ENCODE measurements around the gene DOCK3. TPM values are rescaled to one million over a fixed set of nuclear protein-coding genes. Genes with fewer than 3 reads are reported as not detected.

Gene DOCK3
- polyA plus RNA-seq, 2 of the 4 experiments (the other 2 are of a cell fraction) = 0.40 to 0.46 TPM

GRCh38 chr3:50961386-50961785 is 286.7 kb downstream of the DOCK3 start:
- POLR2A ChIA-PET = no interaction called here
- no peak for FAIRE-seq
- TF ChIP-seq POLR2AphosphoS2 (conservative IDR thresholded peaks at IDR 0.05; ENCODE audit: low read length) = no peak
- no peak for TF ChIP-seq CBX2 (IDR thresholded peaks at IDR 0.05; ENCODE audit: borderline replicate concordance, low read depth)
- TF ChIP-seq CBX8 (IDR thresholded peaks at IDR 0.05) = no peak
- no peak for TF ChIP-seq EHF (CRISPR knock-in tag; IDR thresholded peaks at IDR 0.05)
- TF ChIP-seq MYC (IDR thresholded peaks at IDR 0.05; ENCODE audit: borderline replicate concordance, low read length) = no peak
- no peak for TF ChIP-seq CHD4 (IDR thresholded peaks at IDR 0.05; ENCODE audit: borderline replicate concordance)
- no peak for TF ChIP-seq HOXB13 (CRISPR knock-in tag; IDR thresholded peaks at IDR 0.05; ENCODE audit: low read depth)
- no peak for TF ChIP-seq ELK1 (IDR thresholded peaks at IDR 0.05; ENCODE audit: low read depth, low read length)
- no peak for TF ChIP-seq E2F6 (IDR thresholded peaks at IDR 0.05; ENCODE audit: borderline replicate concordance, low read depth)
- TF ChIP-seq TFCP2L1 (CRISPR knock-in tag; IDR thresholded peaks at IDR 0.05) = no peak
- no peak for TF ChIP-seq JUNB (IDR thresholded peaks at IDR 0.05)
- no peak for TF ChIP-seq NFE2L2 (conservative IDR thresholded peaks at IDR 0.05; ENCODE audit: low read length)
- no peak for TF ChIP-seq CTCF (IDR thresholded peaks at IDR 0.05)
- no peak for TF ChIP-seq ZSCAN20 (CRISPR knock-in tag; IDR thresholded peaks at IDR 0.05)
- no peak for TF ChIP-seq FOXS1 (CRISPR knock-in tag; IDR thresholded peaks at IDR 0.05)
- no peak for TF ChIP-seq KDM5A (IDR thresholded peaks at IDR 0.05)
- Histone ChIP-seq H3K4me2 (no peak overlapping the region), H3K9me3 (no peaks in the 10 kb centered on the region), H3K4me3 (no peak overlapping the region), H3K4me1 (no peaks in the 10 kb centered on the region), H3K27ac (no peak overlapping the region)
- no peak for ATAC-seq
- DNase-seq (ENCODE audit: low read depth in 1 of 2, low spot score in 1 of 2) = no peak
- CTCF ChIA-PET = no interaction called here
- WGBS (ENCODE audit: missing lambda C conversion rate) = 75% methylated on average over 1 of the region's 1 CpG

- POLR2A ChIA-PET = no interaction called here
- peaks cover 7% of the 10 kb centered on the region; the same call in 2 of the 3 replicates for H3K9me3 ChIP-seq
- no peak overlapping the region for H3K4me3 ChIP-seq
- CTCF ChIA-PET = interaction anchor here (0.9 to 1.4 kb wide), 2 partner anchors 9 to 17 kb away, joined by 3 read pairs; no protein-coding TSS in a partner anchor
- H3K4me1 ChIP-seq = no peaks in the 10 kb centered on the region
- FAIRE-seq = no peak
- TF ChIP-seq RAD21 (conservative IDR thresholded peaks at IDR 0.05 in 1 of 2, IDR thresholded peaks at IDR 0.05 in 1 of 2) (peak; percentile 49 to 67; a peak in 4 of 5 replicates), GATA3 (IDR thresholded peaks at IDR 0.05; ENCODE audit: borderline replicate concordance) (no peak), NFE2L2 (conservative IDR thresholded peaks at IDR 0.05; ENCODE audit: low read length) (no peak), FOSL2 (IDR thresholded peaks at IDR 0.05) (no peak), FOSL2 (CRISPR knock-in tag; IDR thresholded peaks at IDR 0.05) (no peak), MAFK (IDR thresholded peaks at IDR 0.05; ENCODE audit: partially characterized antibody) (peak; percentile 81), CTCF (IDR thresholded peaks at IDR 0.05) (peak; percentile 46), USF2 (IDR thresholded peaks at IDR 0.05) (no peak), CHD2 (IDR thresholded peaks at IDR 0.05; ENCODE audit: low read length, partially characterized antibody) (no peak), SMC3 (IDR thresholded peaks at IDR 0.05) (peak; percentile 38; the same call in 2 of the 3 replicates), ZSCAN20 (CRISPR knock-in tag; IDR thresholded peaks at IDR 0.05) (no peak)
- WGBS (ENCODE audit: missing lambda C conversion rate) = 0% methylated on average over 3 of the region's 3 CpGs
- no peak overlapping the region for H3K4me2 ChIP-seq
- no peak overlapping the region for H3K27ac ChIP-seq
- DNase-seq (ENCODE audit: low read depth in 1 of 2, low spot score in 1 of 2) = peak; percentile 18 to 56
- ATAC-seq = peak; percentile 47 to 81; a peak in 3 of 6 replicates
These were observed 296.8 kb downstream of the DOCK3 start for GRCh38 chr3:50971487-50971924.

Data from A549 (cell line).